Bronchial epithelial cell (primary cell): ENCODE results near the gene ERBB3. TPM values are rescaled to one million over a fixed set of nuclear protein-coding genes. Genes with fewer than 3 reads are reported as not detected.

Source experiments
- DNase-seq: peaks from one replicate; pipeline ENCODE4 v3.0.0-alpha.2; 2010; ENCODE audit warnings: low read depth
- FAIRE-seq: peaks from 2 replicates; lab custom pipeline; 2011; peaks lifted over from hg19 to GRCh38; lab: Jason Lieb, UNC
- H3K27me3 ChIP-seq: 2 replicates; pipeline ENCODE4 v1.5.1; 2011; ENCODE audit warnings: low read length; ENCODE audit not compliant: control insufficient read depth, insufficient read depth
- H3K36me3 ChIP-seq: 2 replicates; pipeline ENCODE4 v1.5.1; 2011; ENCODE audit warnings: low read length; ENCODE audit not compliant: control insufficient read depth, insufficient read depth
- H3K4me3 ChIP-seq: 2 replicates; pipeline ENCODE4 v1.5.1; 2011; ENCODE audit warnings: mild to moderate bottlenecking, low read depth, low read length, control low read depth
- CTCF ChIP-seq: IDR thresholded peaks from 2 replicates; pipeline ENCODE4 v1.5.1; 2011; ENCODE audit warnings: mild to moderate bottlenecking, moderate library complexity, low read length, control low read depth, inconsistent platforms; ENCODE audit not compliant: insufficient read depth, severe bottlenecking
- total RNA-seq: library from RNA; depleted of rRNA; stranded (reverse); fragments of >200 nt; gene quantifications from 2 replicates; pipeline ENCODE4 v1.2.1, GENCODE V29; 2014

Gene ERBB3
- total RNA-seq, 1 donor from 2014 or later: 21.1 TPM

- FAIRE-seq (no peak), DNase-seq (no peak)
- Histone ChIP-seq H3K4me3 (peak overlapping the region; percentile 64), H3K27me3 (no peaks in the 10 kb centered on the region), H3K36me3 (peaks cover 13% of the 10 kb centered on the region)
- TF ChIP-seq CTCF: no peak
Observed at GRCh38 chr12:56118688-56119357, 38.9 kb downstream of the ERBB3 start.

GRCh38 chr12:56119361-56119796 lies 39.4 kb downstream of the ERBB3 start:
- peak; percentile 69 for TF ChIP-seq CTCF
- no peak for FAIRE-seq
- no peak overlapping the region for H3K4me3 ChIP-seq

GRCh38 chr12:56120158-56120846 lies 40.3 kb downstream of the ERBB3 start:
- FAIRE-seq (no peak), DNase-seq (peak; percentile 75)
- H3K4me3 ChIP-seq: no peak overlapping the region
- H3K36me3 ChIP-seq: peaks cover 13% of the 10 kb centered on the region
- TF ChIP-seq CTCF: no peak
- no peaks in the 10 kb centered on the region for H3K27me3 ChIP-seq

More at GRCh38 chr12:56119361-56119796, 39.4 kb downstream of the ERBB3 start:
- Histone ChIP-seq H3K36me3 (peaks cover 13% of the 10 kb centered on the region), H3K27me3 (no peaks in the 10 kb centered on the region)
- DNase-seq: peak; percentile 80

- Histone ChIP-seq H3K36me3 (peaks cover 13% of the 10 kb centered on the region), H3K27me3 (no peaks in the 10 kb centered on the region), H3K4me3 (no peak overlapping the region)
- no peak for TF ChIP-seq CTCF
- DNase-seq: no peak
- no peak for FAIRE-seq
Observed at GRCh38 chr12:56121204-56121870, 41.4 kb downstream of the ERBB3 start.

GRCh38 chr12:56122637-56123036 lies 42.7 kb downstream of the ERBB3 start:
- Histone ChIP-seq H3K27me3 (no peaks in the 10 kb centered on the region), H3K4me3 (no peak overlapping the region), H3K36me3 (peaks cover 12% of the 10 kb centered on the region)
- TF ChIP-seq CTCF: no peak
- FAIRE-seq: no peak
- DNase-seq: no peak
